Ammon's horn (tissue), 1 donor: ENCODE measurements around the gene TOR1A.

Experiments
- DNase-seq: peaks from one replicate; pipeline ENCODE4 v3.0.0-alpha.2; 2016; ENCODE audit warnings: low spot score

TOR1A gene

GRCh38 chr9:129851821-129852220 is 27.9 kb upstream of the TOR1A start:
- no peak for DNase-seq

DNA sequence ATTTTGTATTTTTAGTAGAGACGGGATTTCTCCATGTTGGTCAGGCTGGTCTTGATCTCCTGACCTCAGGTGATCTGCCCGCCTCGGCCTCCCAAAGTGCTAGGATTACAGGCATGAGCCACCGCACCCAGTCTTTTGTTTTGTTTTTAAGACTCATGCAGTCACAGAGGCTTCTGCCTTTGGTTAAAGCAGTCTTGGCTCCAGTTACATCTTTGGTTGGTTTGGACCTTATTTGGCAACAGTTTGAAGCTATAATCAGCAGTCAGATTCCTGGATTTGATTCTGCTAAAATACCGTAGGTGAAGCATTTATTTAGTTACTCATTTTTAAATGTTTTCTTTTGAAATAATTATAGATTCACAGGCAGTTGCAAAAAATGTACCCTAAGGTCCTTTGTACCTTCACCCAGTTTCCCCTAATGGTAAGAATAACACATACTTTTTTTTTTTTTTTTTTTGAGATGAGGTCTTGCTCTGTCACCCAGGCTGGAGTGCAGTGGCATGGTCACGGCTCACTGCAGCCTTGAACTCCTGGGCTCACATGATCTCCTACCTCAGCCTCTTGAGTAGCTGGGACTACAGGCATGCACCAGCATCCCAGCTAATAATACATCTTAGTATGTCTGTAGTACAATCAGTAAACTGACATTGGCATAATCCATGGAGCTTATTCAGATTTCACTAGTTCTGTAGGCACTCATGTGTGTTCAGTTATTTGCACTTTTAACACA is 27.1 kb upstream of the TOR1A start:
- no peak for DNase-seq

DNA sequence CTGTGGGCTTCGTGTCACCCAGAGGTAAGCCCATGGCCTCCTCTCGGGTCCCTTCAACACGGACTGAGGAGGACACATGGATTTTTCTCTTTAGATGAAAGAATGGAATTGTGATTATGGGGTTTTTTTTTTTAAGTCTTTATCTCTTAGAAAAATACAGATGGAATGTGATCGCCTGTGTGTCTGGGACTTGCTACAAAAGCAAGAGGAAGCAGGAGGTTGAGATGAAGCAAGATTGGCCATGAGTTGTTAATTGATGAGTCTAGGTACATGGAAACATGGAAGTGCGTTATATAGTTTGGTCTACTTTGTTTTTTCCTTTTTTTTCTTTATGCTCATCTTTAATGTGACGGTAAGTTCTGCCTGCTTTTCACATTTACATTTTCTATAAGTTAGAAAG is 26.0 kb upstream of the TOR1A start:
- DNase-seq: no peak

DNA sequence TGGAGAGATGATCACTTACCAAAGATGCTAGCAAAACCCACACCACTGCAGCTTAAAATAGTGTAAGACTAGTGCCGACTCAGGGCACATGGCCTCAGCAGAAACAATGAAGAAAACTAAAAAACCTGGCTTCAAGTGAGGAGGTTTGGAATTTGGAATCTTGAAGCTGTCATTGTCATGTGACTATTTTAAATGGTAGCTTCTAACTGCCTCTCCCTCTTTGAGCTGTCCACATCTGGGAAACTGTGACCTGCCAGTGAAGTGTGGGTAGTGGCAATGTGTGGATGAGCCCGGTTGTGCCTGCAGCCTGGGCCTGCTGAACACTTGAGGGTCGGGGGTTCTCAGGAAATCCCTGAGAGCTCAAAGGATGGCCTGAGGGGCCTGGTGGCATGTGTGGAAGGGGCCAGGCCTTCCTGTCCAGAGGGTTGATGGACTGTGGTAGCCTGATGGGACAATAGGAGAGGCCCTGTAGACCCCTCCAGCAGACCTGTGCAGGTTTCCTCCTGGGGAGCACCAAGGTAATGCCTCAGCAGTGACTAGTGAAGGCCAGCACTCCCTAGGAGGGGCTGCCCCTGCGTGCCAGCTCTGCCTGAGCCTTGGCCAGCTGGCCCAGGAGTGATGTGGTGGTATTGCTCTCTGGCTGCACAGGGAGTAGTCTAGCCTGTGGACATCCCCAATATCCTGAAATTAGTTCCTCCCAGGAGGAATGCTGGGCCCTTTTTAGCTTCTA is 24.9 kb upstream of the TOR1A start:
- DNase-seq: no peak

GRCh38 chr9:129845373-129845772 is 21.4 kb upstream of the TOR1A start:
- DNase-seq: no peak

DNA sequence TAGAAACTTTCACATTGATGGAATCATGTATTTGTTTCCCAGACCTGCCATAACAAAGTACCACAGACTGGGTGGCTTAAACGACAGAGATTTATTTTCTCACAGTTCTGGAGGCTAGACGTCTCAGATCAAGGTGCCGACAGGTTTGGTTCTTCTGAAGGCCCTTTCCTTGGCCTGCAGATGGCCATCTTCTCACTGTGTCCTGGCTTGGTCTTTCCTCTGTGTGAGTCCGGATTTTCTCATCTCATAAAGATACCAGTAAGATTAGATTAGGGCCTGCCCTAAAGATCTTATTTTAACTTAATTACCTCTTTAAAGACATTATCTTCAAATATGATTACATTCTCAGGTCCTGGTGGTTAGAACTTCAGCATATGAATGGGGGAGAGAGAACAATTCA is 17.1 kb upstream of the TOR1A start:
- DNase-seq: no peak

GRCh38 chr9:129840034-129840433 is 16.1 kb upstream of the TOR1A start:
- DNase-seq: no peak

DNA sequence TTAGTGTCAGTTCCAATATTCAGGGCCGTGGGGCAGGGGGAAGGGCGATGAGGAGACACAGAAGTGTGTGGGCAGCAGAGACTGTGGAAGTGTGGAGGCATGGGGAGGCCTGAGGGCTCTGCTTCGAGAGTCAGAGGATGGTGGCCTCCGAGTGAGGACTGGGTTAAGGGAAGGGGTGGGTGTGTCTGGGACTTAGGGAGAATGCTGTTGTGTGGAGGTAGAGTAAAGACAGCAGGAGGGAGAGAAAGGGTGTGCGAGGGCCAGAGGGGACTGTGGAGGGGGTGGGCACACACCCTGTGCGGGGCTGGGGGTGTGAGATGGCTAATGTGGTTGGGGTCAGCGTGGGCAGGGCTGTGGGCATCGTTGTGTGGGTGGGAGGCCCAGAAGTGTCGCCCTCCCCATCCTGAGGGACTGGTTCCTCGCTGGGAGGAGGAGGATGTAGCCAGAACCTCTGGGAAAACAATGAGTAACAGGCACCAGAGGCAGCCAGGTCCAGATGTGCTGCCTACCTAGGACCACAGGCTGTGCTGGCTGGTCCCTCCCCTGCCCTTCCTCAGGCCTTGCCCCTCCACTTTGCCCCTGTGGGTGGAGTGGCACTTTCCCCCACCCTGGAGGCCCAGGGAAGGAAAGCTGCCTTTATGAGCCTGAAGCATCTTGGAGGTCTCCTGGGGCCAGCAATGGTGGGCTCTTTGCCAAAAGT is 15.5 kb upstream of the TOR1A start:
- DNase-seq: no peak

DNA sequence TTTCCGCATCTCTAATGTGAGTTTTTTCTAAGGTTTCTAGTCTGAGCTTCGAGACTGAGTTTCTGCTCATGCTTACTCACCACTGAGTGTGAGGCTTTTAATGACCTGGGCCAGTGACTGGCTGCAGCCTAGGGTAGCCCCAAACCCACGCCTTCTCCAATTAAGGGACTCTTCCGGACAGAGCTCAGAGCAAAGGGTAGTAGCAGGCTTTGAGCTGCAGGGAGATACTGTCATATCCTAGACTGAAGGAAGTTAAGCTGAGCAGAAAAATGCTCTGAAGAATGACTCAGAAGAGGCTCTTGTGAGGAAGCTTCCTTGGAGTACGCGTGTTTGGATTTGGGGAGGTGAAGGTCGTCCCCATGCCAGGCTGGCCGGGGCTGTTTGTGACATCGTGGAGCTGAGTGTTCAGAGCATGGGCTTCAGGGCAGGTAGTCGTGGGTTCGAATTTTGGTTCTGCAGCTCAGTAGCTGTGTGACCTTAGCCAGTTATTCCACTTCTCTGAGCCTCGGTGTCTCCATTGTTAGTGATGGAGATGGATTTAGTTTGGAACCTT is 14.8 kb upstream of the TOR1A start:
- DNase-seq: no peak

DNA sequence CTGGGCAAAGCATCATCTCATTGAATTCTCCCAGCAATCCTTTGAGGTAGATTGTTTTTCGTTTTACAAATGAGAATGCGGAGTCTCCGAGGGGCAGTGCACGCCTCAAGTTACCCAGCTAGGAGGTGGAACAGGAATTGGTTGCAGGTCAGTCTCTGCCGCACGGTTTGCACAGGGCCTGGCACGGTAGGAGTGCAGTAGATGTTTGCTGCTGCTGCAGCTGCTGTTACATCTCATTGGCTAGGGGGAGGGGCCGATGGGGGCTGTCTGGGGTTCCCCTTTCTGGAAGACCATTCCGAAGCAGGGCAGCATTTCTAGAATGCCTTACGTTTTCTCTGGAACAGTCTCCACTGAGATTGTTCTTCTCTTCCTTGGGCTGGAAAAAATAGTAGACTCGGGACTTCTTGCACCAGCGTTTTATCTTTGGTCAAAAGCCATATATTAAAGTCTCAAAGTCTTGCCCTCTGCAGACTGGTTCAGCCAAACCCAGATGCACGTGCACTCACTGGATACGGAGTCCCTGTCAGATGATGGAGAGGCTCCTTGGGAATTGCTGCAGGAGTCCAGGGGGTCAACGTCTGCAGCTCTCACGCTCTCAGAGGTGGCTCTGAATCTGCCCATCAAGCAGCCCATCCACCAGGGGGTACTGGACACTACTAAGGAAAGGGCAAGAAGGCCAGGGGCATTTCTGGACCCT is 12.5 kb upstream of the TOR1A start:
- DNase-seq: no peak

GRCh38 chr9:129835860-129836223 is 11.9 kb upstream of the TOR1A start:
- no peak for DNase-seq

GRCh38 chr9:129835128-129835859 is 11.4 kb upstream of the TOR1A start, which contains the start of the genes C9orf78 and USP20:
Gene C9orf78 (minus strand): TSS chr9:129835275. CDS start chr9:129835221, 54 bp downstream.
Gene USP20 (plus strand): TSS chr9:129835458. CDS start chr9:129852556, 17,098 bp downstream.
- DNase-seq: peak; percentile 99

DNA sequence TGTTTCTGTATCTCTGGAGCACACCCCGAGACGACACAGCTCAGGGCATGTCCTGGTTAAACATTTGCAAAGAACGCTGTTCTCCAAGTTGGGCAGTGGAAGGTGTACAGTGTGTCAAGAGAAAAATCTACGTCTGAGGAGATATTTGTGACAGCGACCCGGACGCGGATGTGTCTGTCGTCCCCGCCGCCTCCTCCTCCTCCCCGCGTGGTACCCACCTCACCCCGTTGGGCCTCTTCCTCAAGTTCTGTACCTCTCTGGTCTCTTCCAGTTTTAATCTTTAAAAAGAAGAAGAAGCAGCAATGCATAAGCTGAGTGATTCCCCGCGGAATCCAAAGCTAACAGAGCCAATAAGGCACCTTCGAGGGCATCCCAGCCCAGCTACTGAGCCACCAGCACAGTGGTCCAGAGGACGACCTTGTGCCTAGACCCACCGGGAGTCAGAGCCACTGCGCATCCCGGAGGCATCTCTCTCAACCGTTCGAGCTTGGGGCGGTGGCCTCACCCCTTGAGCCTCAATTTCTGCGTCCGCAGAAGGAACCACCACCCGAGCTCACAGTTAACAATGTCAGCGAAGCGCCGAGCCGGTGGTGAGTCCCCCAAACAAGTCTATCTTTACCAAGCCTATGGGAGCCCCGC is 10.7 kb upstream of the TOR1A start:
- no peak for DNase-seq

GRCh38 chr9:129832982-129833381 is 9.0 kb upstream of the TOR1A start:
- no peak for DNase-seq

- DNase-seq: no peak
Observed at GRCh38 chr9:129828969-129829368, 5.0 kb upstream of the TOR1A start.

DNA sequence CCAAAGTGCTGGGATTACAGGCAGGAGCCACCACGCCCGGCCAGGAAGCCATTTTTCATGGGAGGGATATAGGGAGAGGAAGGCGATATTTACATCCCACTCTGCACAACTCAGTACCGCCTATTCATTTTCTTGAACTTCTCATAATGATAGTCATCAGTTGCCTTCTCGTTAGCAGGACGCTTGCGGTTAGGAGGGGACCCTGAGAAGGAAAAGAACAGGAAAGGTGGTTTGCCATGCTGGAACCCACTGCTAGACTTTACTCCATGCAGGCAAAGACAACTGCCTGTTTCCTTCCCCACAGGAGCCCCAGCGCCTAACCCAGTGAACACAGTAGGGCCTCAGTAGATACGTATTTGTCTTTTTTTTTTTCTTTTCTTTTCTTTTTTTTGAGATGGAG is 4.1 kb upstream of the TOR1A start:
- no peak for DNase-seq

DNA sequence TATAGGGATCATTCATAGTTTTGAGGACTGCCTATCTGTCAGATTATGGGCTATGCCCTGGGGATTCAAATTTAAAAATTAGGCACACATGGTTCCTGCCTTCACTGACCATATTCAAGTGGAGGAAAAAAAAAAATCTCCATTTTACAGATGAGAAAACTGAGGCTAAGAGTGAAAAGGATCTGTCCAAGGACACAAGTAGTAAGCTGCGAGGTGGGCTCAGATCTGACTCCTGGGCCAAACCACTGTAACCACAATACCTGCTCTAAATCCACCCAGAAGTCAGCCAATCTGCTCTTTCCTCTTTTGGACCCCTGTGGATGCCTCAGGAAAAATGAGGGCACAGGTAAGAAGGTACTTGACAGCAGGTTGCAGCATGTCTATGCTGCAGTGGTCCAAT is 2.8 kb upstream of the TOR1A start:
- no peak for DNase-seq

DNA sequence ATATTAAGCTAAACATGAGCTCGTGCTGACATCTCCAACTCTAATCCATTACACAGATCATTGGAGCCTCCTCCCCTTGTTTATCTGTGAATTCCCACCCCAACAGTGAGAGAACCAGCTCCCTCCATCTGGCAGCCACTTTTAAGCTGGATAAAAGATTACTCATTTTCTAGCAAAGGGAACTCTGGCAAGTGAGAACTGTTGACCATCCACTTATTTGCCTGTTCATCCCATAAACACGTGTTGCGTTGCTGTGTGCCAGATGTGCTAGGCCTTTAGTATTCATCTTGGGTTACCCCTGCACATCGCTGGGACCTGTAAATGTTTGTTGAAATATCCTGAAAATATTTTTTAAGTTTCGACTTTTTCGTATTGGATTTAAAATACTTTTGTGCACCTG is 2.4 kb upstream of the TOR1A start:
- no peak for DNase-seq

DNA sequence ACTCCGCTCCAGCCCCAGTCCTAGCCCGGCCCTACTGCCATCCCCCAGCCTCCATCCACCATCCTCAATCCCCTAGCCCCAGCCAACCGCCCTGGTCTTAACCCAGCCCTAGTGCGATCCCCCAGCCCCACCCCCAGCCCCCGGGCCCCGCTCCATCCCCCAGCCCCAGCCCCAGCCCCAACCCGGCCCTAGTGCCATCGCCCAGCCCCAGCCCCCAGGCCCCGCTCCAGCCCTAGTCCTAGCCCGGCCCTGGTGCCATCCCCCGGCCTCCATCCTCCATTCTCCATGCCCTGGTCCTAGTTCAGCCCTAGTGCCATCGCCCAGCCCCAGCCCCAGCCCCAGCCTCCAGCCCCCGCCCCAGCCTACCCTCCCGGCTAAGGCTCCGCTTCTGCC is 398 bp downstream of the TOR1A start:
- no peak for DNase-seq

DNA sequence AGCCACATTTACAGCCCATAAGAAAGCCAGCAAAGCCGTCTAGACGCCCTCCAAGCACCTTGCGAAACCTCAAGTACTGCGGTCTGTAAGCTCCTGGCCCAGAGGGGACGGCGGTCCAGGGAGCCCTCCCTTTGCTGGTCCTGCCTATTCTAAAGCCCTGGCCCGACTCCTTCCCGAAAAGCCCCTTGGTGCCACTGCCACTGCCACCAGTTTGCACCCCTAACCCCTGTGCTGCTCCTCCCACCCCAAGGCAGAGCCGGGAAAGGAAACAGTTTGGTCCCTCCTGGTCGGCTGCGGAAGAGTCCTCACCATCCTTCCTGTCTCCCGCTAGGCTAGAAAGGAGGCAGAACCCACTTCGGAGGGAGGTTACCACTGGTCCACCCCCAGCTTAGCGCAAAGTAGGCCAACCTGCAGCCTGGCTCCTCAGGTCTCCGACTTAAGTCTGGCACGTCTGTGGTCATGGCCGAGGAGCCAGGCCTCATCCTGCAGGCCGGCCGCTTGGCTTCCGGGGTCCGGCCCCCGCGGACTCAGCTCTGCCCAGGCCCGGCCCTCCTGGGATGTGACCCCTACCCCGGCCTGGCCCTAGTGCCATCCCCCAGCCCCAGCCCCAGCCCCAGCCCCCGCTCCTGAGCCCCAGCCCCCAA is 916 bp downstream of the TOR1A start:
- no peak for DNase-seq
